RPMI7951 (cell line): ENCODE measurements around the gene HBM. TPM values are rescaled to one million over a fixed set of nuclear protein-coding genes. Genes with fewer than 3 reads are reported as not detected.
"Not testable (repeated sequence)": the region's sequence is repeated elsewhere in the genome, so short reads cannot be mapped to it uniquely, and the experiment has no call there.

Experiments used
- DNase-seq: peaks from one replicate; pipeline ENCODE4 v3.0.0-alpha.2; 2012; ENCODE audit warnings: low read depth
- total RNA-seq: library from RNA; depleted of rRNA; stranded (reverse); fragments of >200 nt; shearing (Covaris generic); gene quantifications from 2 replicates; pipeline ENCODE4 v1.2.3, GENCODE V29; 2014; rRNA removed

The HBM gene
- total RNA-seq, 1 experiment from 2014 or later, result not detected

DNA sequence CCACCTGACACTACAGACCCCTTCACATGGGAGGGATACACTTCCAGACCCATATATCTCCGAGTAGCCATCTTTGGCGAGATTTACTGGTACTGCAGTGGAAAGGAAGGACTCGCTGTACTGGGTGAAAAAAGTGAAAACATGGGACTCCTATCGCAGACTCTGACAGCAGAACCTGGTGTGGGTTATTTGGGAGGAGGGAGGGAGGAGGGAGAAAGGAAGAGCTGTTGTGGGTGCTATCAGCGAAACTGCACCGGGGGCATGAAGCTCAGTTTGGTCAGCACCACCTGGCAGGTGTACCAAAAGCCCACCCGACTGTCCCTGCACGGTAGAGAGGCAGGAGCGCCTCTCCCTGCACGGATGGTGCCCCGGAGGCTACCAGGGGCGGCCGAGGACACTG is 19.4 kb downstream of the HBM start:
- no peak for DNase-seq

DNA sequence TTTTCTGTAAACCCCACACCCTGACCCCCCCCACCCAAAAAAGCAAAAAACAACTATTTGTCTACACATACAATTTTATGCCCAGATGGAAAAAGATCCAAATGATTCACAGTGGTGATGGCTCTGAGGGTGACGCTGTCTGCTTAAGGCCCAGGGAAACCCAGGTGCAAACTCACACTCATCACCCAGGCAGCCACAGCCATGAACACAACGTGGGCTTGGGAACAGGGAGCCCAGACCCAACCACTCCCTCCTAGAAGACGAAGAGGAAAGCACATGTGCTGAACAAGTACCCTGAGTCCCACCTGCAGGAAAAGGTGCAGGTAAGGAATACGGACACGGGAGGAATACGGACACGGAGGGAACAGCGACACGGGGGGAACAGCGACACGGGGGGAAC is 19.9 kb downstream of the HBM start:
- DNase-seq, result no peak

DNA sequence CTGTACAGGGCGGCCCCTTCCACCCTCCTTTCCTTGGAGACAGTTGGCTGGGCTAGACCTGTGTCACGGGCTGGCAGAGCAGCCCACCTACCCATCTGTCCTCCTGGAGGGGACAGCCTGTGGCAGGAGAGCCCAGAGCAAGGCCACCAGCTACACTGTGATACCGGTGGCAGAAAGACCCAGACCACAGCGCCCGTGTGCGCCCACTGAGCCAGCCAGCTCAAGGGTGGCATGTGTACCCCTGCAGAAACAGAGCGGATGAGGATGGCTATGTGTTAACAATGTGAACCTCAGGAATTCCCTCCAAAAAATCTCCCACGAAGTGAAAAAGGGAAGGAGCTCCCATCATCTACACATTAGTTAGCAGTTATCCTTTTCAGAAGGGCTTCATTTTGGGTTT is 21.6 kb downstream of the HBM start:
- no peak for DNase-seq

DNA sequence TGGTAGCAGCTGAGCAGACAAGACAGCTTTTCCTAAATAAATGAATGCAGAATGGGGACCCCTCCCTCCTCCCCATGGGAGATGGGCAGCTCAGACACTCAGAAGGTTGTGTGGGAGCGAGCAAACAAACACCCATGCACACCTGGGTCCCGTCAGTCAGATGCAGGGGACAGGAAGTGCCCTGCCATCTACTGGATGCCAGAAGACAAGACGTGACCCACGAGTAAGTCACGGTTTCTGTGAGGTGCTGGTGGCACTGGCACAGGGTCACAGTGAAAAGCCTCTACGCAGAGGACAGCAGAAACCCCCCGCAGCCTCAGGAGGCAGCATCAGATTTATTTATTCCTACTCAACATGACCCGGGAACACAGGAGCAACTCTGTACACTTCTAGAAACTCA is 22.9 kb downstream of the HBM start:
- DNase-seq, result no peak

DNA sequence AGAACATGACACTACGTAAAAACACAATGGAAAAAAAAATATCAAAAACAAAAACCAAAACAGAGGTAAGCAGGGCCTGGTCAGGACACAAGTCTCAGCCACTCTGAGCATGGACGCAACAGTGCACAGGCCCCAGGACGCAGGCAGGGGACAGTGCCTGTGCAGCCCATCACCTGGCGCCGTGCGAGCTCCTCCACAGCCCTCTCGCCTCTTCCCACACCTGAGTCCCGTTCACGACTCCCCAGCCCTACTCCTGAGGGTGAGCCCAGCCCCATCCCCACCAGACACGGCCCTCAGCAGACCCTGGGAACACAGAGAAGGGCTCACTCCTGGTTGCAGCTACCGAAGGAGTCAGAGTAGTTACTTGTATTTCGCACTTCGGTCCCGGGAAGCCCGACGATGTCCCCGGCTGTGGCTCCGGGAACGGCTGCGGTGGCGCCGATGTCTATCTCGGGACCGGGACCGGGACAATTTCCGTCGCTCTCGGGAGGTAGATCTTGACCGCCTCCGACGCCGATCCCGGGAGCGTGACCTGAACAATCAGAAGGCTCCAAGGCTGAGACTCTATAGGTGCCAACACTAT is 23.9 kb downstream of the HBM start:
- DNase-seq, result no peak

DNA sequence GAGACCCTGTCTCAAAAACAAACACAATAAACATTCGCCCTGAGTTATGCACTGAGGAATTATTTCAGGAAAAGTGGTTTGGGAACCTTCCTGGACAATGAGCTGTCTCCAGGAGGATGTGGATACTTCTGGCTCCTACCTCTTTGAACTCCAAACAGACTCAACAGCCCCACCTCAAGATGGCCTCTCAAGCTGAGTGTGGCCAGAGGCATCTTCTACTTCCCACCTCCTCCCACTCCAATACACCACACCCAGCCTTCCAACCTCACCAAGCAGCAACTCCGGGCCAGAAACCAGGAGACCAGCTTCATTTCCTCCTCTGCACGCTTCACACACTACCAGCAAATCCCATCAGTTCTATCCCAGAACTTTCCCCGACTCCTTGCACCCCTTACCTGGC is 26.1 kb downstream of the HBM start:
- DNase-seq, result no peak

DNA sequence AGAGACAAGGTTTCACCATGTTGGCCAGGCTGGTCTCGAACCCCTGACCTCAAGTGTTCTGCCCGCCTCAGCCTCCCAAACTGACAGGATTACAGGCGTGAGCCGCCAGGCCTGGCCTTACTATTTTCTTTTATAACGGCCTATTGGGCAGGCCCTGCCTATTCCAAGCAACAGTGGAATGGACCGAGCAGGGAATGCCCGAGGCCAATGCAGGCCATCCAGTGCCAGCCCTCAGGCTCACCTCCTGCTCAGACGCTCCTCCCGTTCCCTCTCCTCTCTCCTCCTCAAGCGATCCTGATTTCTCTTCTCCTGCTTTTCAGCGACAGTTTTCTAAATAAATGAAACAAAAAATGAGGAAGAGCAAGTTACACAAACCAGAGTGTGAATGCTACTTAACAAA is 26.9 kb downstream of the HBM start:
- DNase-seq, result no peak

DNA sequence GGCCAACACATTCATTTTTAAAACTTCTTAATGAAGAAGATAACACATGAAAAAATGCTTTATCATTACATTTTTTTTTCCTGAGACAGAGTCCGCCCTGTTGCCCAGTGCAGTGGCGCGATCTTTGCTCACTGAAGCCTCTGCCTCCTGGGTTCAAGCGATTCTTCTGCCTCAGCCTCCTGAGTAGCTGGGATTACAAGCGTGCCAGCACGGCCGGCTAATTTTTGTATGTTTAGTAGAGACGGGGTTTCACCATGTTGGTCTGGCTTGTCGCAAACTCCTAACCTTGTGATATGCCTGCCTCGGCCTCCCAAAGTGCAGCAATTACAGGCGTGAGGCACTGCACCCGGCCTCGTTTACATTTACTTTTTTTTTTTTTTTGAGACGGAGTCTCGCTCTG is 27.7 kb downstream of the HBM start:
- no peak for DNase-seq

DNA sequence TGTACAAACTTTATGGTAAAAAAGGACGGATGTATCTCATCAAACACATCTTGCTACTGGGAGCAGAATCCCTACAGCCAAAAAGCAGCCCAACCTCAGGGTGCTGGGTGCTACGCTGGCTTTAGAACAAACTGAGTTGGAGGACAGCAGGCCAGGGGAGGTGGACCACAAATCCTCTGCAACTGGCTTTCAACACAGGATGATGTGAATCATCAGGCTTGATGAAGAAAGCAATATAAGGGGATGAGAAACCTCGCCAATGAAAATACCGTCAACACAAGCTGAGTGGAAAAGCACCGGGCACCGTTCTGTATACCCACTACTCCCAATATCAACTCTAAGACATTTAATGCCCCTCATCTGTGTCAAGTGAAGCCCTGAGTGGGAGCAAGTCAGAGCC is 28.7 kb downstream of the HBM start:
- DNase-seq, result no peak

DNA sequence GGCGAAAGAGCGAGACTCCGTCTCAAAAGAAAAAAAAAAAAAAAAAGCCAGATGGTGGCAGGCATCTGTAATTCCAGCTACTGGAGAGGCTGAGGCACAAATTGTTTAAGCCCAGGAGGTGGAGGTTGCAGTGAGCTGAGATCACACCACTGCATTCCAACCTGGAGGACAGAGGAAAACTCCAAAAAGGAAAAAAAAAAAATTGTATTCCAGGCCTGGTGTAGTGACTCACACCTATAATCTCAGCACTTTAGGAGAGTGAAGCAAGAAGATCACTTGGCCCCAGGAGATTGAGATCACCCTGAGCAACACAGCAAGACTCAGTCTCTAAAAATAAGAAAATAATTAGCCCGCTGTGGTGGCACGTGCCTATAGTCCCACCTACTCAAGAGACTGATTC is 34.6 kb downstream of the HBM start:
- DNase-seq, result peak; percentile 27

DNA sequence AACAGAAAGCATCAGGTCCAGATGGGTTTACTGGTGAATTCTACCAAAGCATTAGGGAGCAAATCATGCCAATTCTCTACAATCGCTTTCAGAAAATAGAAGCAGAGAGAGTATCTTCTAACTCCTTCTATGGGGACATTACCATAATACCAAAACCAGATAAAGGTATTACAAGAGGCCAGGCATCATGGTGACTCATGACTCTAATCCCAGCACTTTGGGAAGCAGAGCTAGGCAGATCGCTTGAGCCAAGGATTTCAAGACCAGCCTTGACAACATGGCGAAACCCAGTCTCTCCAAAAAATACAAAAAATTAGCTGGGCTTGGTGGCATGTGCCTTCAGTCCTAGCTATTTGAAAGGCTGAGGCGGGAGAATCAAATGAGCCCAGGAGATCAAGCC is 37.5 kb downstream of the HBM start:
- DNase-seq, result no peak

DNA sequence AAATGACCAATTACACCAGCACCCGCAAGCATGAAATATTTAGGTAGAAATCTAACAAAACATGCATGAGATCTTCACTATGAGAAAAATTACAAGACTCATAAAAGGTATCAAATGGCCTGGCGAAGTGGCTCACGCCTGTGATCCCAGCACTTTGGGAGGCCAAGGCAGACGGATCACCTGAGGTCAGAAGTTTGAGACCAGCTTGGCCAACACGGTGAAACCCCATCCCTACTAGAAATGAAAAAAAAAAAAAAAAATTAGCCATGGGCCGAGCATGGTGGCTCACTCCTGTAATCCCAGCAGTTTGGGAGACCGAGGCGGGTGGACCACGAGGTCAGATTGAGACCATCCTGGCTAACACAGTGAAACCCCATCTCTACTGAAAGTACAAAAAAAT is 38.3 kb downstream of the HBM start:
- DNase-seq, result not testable (repeated sequence)

DNA sequence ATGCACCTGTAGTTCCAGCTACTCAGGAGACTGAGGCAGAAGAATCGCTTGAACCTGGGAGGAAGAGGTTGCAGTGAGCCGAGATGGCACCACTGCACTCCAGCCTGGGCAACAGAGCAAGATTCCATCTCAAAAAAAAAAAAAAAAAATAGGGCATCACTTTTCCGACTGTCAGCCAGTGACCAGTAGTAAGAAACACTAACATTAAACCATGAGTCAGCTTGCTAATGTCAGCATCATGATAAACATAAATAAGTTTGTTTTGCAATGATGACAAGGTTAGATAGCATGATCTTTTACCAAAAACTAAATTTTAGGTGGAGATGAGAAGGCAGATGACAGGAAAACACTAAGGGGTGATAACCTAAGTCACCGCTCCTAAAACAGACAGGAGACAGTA is 43.6 kb downstream of the HBM start:
- DNase-seq, result not testable (repeated sequence)

DNA sequence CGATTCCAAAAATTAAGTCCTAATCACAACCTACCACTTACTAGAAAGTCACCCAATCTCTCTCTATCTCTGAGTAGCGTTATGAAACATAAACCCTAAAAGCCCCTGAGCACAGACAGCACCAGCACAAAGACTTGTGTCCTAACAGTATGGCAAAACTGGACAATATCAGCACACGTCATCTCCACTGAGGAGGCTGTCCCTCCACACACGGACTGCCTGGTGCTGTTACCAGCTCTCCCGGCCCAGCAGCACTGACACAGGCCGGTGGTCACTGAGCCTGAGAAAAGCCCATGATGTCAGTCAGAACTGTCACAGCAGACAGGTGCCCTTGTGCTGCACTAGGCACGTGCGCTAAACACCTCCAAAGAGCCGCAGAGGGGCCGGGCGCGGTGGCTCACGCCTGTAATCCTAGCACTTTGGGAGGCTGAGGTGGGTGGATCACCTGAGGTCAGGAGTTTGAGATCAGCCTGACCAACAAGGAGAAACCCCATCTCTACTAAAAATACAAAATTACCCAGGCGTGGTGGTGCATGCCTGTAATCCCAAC is 45.9 kb downstream of the HBM start:
- not testable (repeated sequence) for DNase-seq

DNA sequence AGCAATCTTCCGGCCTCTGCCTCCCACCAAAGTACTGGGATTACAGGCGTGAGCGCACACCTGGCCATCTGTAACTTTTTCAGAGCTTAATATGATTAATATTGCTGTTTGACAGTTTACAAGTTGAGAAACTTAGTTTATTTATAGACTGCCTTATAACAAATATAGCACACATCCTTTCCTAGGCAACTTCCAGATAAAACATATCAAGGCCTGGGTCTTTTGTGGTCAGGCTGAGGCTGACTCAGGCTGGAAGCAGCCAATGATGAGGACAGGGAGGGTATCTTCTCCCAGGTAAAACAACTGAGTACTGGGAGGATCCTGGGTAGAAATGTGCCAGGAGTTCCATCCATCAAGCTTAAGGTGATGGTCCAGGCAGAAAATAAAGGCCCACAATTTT is 47.2 kb downstream of the HBM start:
- no peak for DNase-seq

Other genes with a start within 250 kb of the HBM start
- gene POLR3K, start 112.4 kb upstream of the HBM start, total RNA-seq, result 7.2 and 12.7 TPM in 2 replicates
- 39.0 and 49.0 TPM in 2 replicates for gene SNRNP25, start 112.2 kb upstream of the HBM start, total RNA-seq
- gene RHBDF1, start 93.3 kb upstream of the HBM start, total RNA-seq, result 14.6 and 19.9 TPM in 2 replicates
- gene MPG, start 87.8 kb upstream of the HBM start, total RNA-seq, result 80.5 and 88.8 TPM in 2 replicates
- gene NPRL3, start 27.3 kb upstream of the HBM start, total RNA-seq, result 4.6 and 6.0 TPM in 2 replicates
- not detected in 2 replicates for gene HBZ, start 13.3 kb upstream of the HBM start, total RNA-seq
- not detected in 2 replicates for gene HBA2, start 6.9 kb downstream of the HBM start, total RNA-seq
- not detected in 2 replicates for gene HBA1, start 10.7 kb downstream of the HBM start, total RNA-seq
- gene HBQ1, start 14.5 kb downstream of the HBM start, total RNA-seq, result not detected in 2 replicates
- gene LUC7L, start 63.5 kb downstream of the HBM start, total RNA-seq, result 16.8 and 17.2 TPM in 2 replicates
- gene FAM234A, start 68.8 kb downstream of the HBM start, total RNA-seq, result 38.1 and 76.0 TPM in 2 replicates
- not detected in 2 replicates for gene RGS11, start 110.0 kb downstream of the HBM start, total RNA-seq
- gene ARHGDIG, start 114.6 kb downstream of the HBM start, total RNA-seq, result not detected in 2 replicates
- gene PDIA2, start 117.2 kb downstream of the HBM start, total RNA-seq, result 0.84 TPM in 1 of 2 replicates, not detected in the other
- gene AXIN1, start 186.7 kb downstream of the HBM start, total RNA-seq, result 5.8 and 8.3 TPM in 2 replicates
- 119 and 138 TPM in 2 replicates for gene MRPL28, start 204.6 kb downstream of the HBM start, total RNA-seq
- 20.2 and 25.8 TPM in 2 replicates for gene PGAP6, start 216.0 kb downstream of the HBM start, total RNA-seq
- gene NME4, start 231.2 kb downstream of the HBM start, total RNA-seq, result 72.3 and 76.0 TPM in 2 replicates
- 8.9 and 10.1 TPM in 2 replicates for gene DECR2, start 235.9 kb downstream of the HBM start, total RNA-seq